Naive B cell (primary cell): ENCODE measurements around the gene NME1. TPM values are rescaled to one million over a fixed set of nuclear protein-coding genes. Genes with fewer than 3 reads are reported as not detected.

Experiments
- ATAC-seq, 2 donors: fragments of 150-1000 bp; cut with Tn5 transposase; 2 replicates each; pipeline ENCODE4 v1.10.0; 2021; ENCODE audit warnings: low read depth in 2 of 2, mild to moderate bottlenecking in 2 of 2, moderate library complexity in 2 of 2
- DNase-seq: peaks from one replicate; pipeline ENCODE4 v3.0.0; 2022
- H3K27ac Mint-ChIP-seq, 6 donors: one replicate each; pipeline ENCODE4 v1.8.0; 2020 to 2022; ENCODE audit warnings: mild to moderate bottlenecking in 6 of 6, mixed read lengths in 6 of 6, moderate library complexity in 5 of 6, inconsistent platforms in 2 of 6
- H3K27me3 Mint-ChIP-seq, 3 donors: one replicate each; pipeline ENCODE4 v1.8.0; 2021 to 2022; ENCODE audit warnings: mixed read lengths in 3 of 3, mild to moderate bottlenecking in 1 of 3
- H3K36me3 Mint-ChIP-seq, 2 donors: one replicate each; pipeline ENCODE4 v1.8.0; 2020 to 2022; ENCODE audit warnings: mixed read lengths in 2 of 2, inconsistent platforms in 1 of 2, mild to moderate bottlenecking in 1 of 2
- H3K4me1 Mint-ChIP-seq, 3 donors: one replicate each; pipeline ENCODE4 v1.8.0; 2020 to 2022; ENCODE audit warnings: mixed read lengths in 3 of 3, inconsistent platforms in 1 of 3, mild to moderate bottlenecking in 1 of 3, moderate library complexity in 1 of 3
- H3K4me3 Mint-ChIP-seq, 8 donors: one replicate each; pipeline ENCODE4 v1.8.0; 2020 to 2022; ENCODE audit warnings: mild to moderate bottlenecking in 8 of 8, mixed read lengths in 8 of 8, moderate library complexity in 8 of 8, inconsistent platforms in 2 of 8
- H3K9me3 Mint-ChIP-seq, 7 donors: one replicate each; pipeline ENCODE4 v1.8.0; 2020 to 2022; ENCODE audit warnings: mixed read lengths in 7 of 7, mild to moderate bottlenecking in 5 of 7, inconsistent platforms in 2 of 7, moderate library complexity in 1 of 7
- polyA plus RNA-seq, 6 donors: library from polyadenylated mRNA; unstranded; fragments of 300-500 nt; fragmentation: Illumina TruSeq; gene quantifications; one replicate each; pipeline ENCODE4 v1.2.3, GENCODE V29; 2021; ENCODE audit warnings: low read depth in 6 of 6

The NME1 gene
- polyA plus RNA-seq, 6 donors from 2014 or later, result 51.4 to 131 (median 82.7) TPM

DNA sequence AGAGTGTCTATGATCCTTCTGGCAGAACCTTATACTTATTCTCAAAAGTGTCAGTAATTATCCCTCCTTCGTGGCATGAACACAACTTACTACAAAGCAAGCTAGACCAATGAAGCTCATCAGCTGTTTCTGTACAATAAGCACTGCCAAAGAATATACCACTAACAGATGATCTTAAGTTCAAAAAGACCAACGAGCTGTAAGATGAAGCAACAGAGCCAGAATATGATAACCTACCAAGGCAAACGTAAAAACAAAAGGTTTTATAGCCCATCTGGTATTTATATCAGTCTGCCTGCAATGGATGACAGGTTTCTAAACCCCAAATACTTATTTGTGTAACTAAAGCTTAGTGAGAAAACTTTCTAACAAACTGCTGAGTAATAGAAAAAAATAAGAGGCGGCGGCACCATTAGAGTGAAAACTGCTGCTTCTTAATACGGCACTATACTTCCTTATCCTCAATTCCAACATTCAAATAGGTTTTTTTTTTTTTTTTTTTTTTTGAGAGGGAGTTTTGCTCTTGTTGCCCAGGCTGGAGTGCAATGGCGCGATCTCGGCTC lies 35.0 kb downstream of the NME1 start:
- ATAC-seq (no peak), DNase-seq (no peak)
- no peak overlapping the region for H3K4me3 Mint-ChIP-seq
- H3K4me1 Mint-ChIP-seq, result peaks cover 0 to 4% (median 0%) of the 10 kb centered on the region in 3 donors
- peak overlapping the region in 1 of 6 donors; percentile 39 for H3K27ac Mint-ChIP-seq
- peaks cover 5 to 7% of the 10 kb centered on the region in 2 donors for H3K36me3 Mint-ChIP-seq
- no peaks in the 10 kb centered on the region for H3K9me3 Mint-ChIP-seq
- no peaks in the 10 kb centered on the region for H3K27me3 Mint-ChIP-seq

DNA sequence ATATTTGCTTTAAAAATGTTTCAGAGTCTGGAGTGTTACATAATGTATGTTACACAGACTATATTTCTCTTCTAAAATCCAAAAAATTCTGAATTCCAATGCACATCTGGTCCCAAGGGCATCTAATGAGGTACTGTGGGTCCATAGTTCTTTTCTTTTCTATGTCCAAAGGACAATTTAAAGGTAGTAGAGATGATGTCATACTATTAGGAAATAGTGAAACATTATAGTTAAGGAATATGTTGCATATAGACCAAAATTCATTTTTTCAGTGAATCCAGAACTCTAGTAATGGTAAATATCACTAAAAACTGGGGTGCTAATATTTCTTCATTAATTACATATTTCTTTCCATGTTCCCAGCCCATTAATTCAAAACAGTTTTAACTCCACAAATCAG lies 35.8 kb downstream of the NME1 start:
- DNase-seq (no peak), ATAC-seq (no peak)
- no peaks in the 10 kb centered on the region for H3K27me3 Mint-ChIP-seq
- peaks cover 0 to 4% (median 0%) of the 10 kb centered on the region in 3 donors for H3K4me1 Mint-ChIP-seq
- no peak overlapping the region for H3K4me3 Mint-ChIP-seq
- no peaks in the 10 kb centered on the region for H3K9me3 Mint-ChIP-seq
- peaks cover 5 to 7% of the 10 kb centered on the region in 2 donors for H3K36me3 Mint-ChIP-seq
- H3K27ac Mint-ChIP-seq, result peak overlapping the region in 2 of 6 donors; percentile 0 to 18

DNA sequence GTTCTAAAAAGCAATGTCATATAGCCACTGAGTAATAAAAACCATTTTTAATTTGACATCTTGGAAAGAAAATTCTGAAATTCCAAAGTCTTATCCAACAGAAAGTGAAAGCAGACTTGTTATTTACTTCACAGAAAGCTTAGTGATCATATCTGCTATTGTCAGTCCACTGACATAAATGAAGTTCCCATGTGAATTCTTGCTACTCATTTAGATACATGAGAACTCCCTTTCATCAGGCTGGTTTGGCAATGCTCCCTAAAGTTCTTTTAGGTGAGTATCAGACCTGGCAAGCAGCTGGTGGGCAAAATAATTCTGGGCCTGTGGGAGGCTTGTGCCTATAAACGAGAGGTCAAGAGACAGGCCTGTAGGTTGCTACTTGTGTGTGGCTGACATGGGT lies 36.3 kb downstream of the NME1 start:
- H3K27me3 Mint-ChIP-seq, result no peaks in the 10 kb centered on the region
- peak overlapping the region in 2 of 6 donors; percentile 11 to 18 for H3K27ac Mint-ChIP-seq
- H3K36me3 Mint-ChIP-seq, result peaks cover 5 to 7% of the 10 kb centered on the region in 2 donors
- peaks cover 0 to 4% (median 0%) of the 10 kb centered on the region in 3 donors for H3K4me1 Mint-ChIP-seq
- ATAC-seq (no peak), DNase-seq (no peak)
- no peaks in the 10 kb centered on the region for H3K9me3 Mint-ChIP-seq
- no peak overlapping the region for H3K4me3 Mint-ChIP-seq

DNA sequence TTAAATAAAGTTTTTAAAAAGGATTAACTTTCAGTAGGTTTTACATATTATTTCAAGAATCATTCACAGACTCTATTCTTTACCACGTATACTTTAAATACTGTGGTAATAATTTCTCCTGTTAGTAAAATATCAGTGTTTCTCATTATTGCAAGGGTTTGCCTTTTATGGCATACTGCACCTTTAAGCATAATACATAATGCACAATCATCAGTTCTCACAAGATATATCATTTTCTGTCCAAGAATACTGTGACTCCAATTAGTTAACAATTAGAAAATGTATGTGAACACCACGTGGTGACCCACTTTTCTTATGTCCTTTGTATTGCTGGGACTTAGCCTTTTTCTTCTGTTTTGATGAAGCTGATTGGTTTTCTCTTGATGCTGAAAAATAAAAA lies 38.5 kb downstream of the NME1 start:
- peaks cover 5 to 7% of the 10 kb centered on the region in 2 donors for H3K36me3 Mint-ChIP-seq
- no peaks in the 10 kb centered on the region for H3K9me3 Mint-ChIP-seq

DNA sequence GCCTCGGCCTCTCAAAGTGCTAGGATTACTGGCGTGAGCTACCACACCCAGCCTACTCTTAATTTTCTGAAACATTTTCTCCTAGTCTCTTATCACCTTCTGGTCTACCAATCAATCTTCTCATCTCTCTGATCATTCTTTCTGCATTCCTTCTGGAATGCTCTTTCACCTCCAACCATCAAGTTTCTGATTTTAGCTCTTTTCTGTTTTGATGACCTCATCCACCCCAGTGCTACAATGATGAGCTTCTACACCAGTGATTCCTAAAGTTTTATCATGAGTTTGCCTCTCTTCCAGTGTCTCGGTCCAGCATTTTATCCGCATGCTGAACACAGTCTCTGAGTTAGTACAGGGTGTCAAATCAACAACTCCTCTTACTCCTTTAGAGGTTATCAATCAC lies 44.4 kb downstream of the NME1 start:
- Mint-ChIP-seq H3K4me1 (peaks cover 0 to 9% (median 0%) of the 10 kb centered on the region in 3 donors), H3K27me3 (no peaks in the 10 kb centered on the region), H3K27ac (peak overlapping the region in 1 of 6 donors; percentile 9), H3K36me3 (peaks cover 5 to 16% of the 10 kb centered on the region in 2 donors), H3K4me3 (no peak overlapping the region), H3K9me3 (no peaks in the 10 kb centered on the region)
- ATAC-seq (no peak), DNase-seq (no peak)

More for the DNA sequence above, 38.5 kb downstream of the NME1 start:
- no peaks in the 10 kb centered on the region for H3K4me1 Mint-ChIP-seq
- DNase-seq, result no peak
- ATAC-seq, result no peak
- no peak overlapping the region for H3K4me3 Mint-ChIP-seq
- H3K27ac Mint-ChIP-seq, result no peak overlapping the region
- no peaks in the 10 kb centered on the region for H3K27me3 Mint-ChIP-seq

DNA sequence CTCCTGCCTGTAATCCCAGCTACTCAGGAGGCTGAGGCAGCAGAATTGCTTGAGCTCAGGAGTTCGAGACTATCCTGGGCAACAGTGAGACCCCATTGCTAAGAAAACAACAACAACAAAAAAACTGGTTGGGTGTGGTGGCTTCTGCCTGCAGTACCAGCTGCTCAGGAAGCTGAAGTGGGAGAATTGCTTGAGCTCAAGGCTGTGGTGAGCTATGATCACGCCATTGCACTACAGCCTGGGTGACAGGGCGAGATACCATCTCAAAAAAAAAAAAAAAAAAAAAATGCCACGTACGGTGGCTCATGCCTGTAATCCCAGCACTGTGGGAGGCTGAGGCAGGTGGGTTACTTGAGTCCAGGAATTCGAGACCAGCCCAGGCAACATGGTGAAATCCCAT lies 46.9 kb downstream of the NME1 start:
- ATAC-seq (no peak), DNase-seq (no peak)
- no peaks in the 10 kb centered on the region for H3K9me3 Mint-ChIP-seq
- no peaks in the 10 kb centered on the region for H3K27me3 Mint-ChIP-seq
- H3K27ac Mint-ChIP-seq, result peak overlapping the region in 1 of 6 donors; percentile 20
- peaks cover 0 to 9% (median 0%) of the 10 kb centered on the region in 3 donors for H3K4me1 Mint-ChIP-seq
- no peak overlapping the region for H3K4me3 Mint-ChIP-seq
- H3K36me3 Mint-ChIP-seq, result peaks cover 5 to 17% of the 10 kb centered on the region in 2 donors

DNA sequence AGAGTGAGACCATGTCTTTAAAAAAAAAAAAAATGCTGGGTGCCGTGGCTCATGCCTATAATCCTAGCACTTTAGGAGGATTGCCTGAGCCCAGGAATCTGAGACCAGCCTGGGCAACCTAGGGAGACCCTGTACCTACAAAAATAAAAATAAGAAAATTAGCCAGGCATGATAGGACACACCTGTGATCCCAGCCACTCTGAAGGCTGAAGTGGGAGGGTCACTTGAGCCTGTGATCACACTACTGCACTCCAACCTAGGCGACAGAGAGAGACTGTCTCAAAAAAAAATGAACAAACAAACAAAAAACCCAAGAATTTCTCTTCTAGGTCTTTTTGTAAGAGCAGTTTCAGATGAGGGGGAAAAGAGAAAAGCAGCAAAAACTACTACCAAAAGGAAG lies 47.5 kb downstream of the NME1 start:
- H3K4me3 Mint-ChIP-seq, result no peak overlapping the region
- peak overlapping the region in 2 of 6 donors; percentile 88 to 95 for H3K27ac Mint-ChIP-seq
- no peaks in the 10 kb centered on the region for H3K27me3 Mint-ChIP-seq
- no peak for DNase-seq
- H3K9me3 Mint-ChIP-seq, result no peaks in the 10 kb centered on the region
- H3K4me1 Mint-ChIP-seq, result peaks cover 0 to 9% (median 0%) of the 10 kb centered on the region in 3 donors
- ATAC-seq, result no peak
- peaks cover 5 to 21% of the 10 kb centered on the region in 2 donors for H3K36me3 Mint-ChIP-seq

DNA sequence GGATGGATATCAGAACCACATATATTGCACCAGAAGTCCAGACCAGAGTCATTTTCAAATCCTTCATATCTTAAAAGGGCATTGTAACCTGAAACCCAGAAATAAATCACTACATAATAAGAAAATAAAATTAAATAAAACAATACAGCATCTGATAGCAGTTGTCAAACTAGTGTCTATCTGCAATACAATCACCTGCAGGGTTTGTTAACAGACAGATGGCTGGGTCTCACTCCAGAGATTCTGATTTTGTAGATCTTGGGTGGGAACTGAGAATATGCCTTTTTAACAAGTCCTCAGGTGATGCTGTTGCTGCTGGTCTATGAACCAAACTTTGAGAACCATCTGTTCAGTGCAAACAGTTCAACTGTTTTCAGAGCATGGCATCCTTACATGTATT lies 50.5 kb downstream of the NME1 start:
- Mint-ChIP-seq H3K36me3 (peaks cover 1 to 12% of the 10 kb centered on the region in 2 donors), H3K9me3 (no peaks in the 10 kb centered on the region), H3K27ac (no peak overlapping the region), H3K4me3 (no peak overlapping the region), H3K27me3 (no peaks in the 10 kb centered on the region), H3K4me1 (no peaks in the 10 kb centered on the region)
- no peak for ATAC-seq
- no peak for DNase-seq

Other genes starting within 250 kb of the NME1 start
- gene SPAG9, start 32.7 kb upstream of the NME1 start, polyA plus RNA-seq, result 1 to 10 TPM; 1.9 to 7.2 (median 5.2) TPM
- 100 to 1,000 TPM; 252 to 369 (median 320) TPM for gene NME2, start 12.9 kb downstream of the NME1 start, polyA plus RNA-seq
- 10 to 100 TPM in 4 of 6 donors, 1 to 10 TPM in 2; 4.0 to 16.3 (median 10.9) TPM for gene MBTD1, start 106.5 kb downstream of the NME1 start, polyA plus RNA-seq
- 10 to 100 TPM; 38.8 to 70.4 (median 51.5) TPM for gene UTP18, start 107.0 kb downstream of the NME1 start, polyA plus RNA-seq